H1 (cell line): Measurements from ENCODE around the gene NOVA1. TPM values are rescaled to one million over a fixed set of nuclear protein-coding genes. Genes with fewer than 3 reads are reported as not detected.

Experiments
- CTCF ChIA-PET: fragments of 300-600 bp; sonication (Branson Sonifier 250); formaldehyde crosslinking; loops from one replicate; lab custom pipeline; 2021; ENCODE audit not compliant: partially characterized antibody; lab: Charles Lee
- POLR2A ChIA-PET: fragments of 300-600 bp; sonication (Branson Sonifier 250); formaldehyde crosslinking; loops from one replicate; lab custom pipeline; 2021; ENCODE audit warnings: inconsistent platforms; ENCODE audit not compliant: partially characterized antibody; lab: Charles Lee
- DNase-seq, 2 experiments: peaks; one replicate each; pipeline versions ENCODE4 v3.0.0 to v3.0.0-alpha.2; 2010 to 2022; ENCODE audit warnings: low spot score in 2 of 2, low read depth in 1 of 2, mixed read lengths in 1 of 2
- FAIRE-seq: peaks from 2 replicates; lab custom pipeline; 2011; peaks lifted over from hg19 to GRCh38; lab: Jason Lieb, UNC
- H2AFZ ChIP-seq: 2 replicates; pipeline ENCODE4 v1.8.1; 2012; ENCODE audit warnings: low read length, inconsistent platforms
- H2AK5ac ChIP-seq: 2 replicates; pipeline ENCODE4 v1.6.1; 2013; ENCODE audit warnings: low read depth, low read length
- H2BK120ac ChIP-seq: replicated peaks from 2 replicates; pipeline ENCODE3; 2013; ENCODE audit warnings: low read depth, low read length, inconsistent platforms
- H2BK12ac ChIP-seq: 2 replicates; pipeline ENCODE4 v1.6.1; 2013; ENCODE audit warnings: low read depth, low read length
- H2BK15ac ChIP-seq: 2 replicates; pipeline ENCODE4 v1.6.1; 2013; ENCODE audit warnings: low read length
- H2BK20ac ChIP-seq: 2 replicates; pipeline ENCODE4 v1.6.1; 2013; ENCODE audit warnings: low read length
- H2BK5ac ChIP-seq: 2 replicates; pipeline ENCODE4 v1.6.1; 2013; ENCODE audit warnings: low read depth, low read length
- H3K14ac ChIP-seq: 2 replicates; pipeline ENCODE4 v1.6.1; 2013; ENCODE audit warnings: inconsistent platforms; ENCODE audit not compliant: insufficient read length
- H3K18ac ChIP-seq: 2 replicates; pipeline ENCODE4 v1.6.1; 2013; ENCODE audit warnings: low read length; ENCODE audit errors: extremely low read depth
- H3K23ac ChIP-seq: 2 replicates; pipeline ENCODE4 v1.6.1; 2013; ENCODE audit warnings: inconsistent platforms; ENCODE audit not compliant: insufficient read length
- H3K23me2 ChIP-seq: 2 replicates; pipeline ENCODE4 v1.6.1; 2013; ENCODE audit warnings: low read depth, low read length
- H3K27ac ChIP-seq: 2 replicates; pipeline ENCODE4 v1.6.1; 2011; ENCODE audit warnings: low read depth, low read length, inconsistent platforms
- H3K27me3 ChIP-seq, 4 experiments: replicated peaks in 1 of 4; 1 replicate in 1 of 4; 2 replicates in 3 of 4; pipeline versions ENCODE4 v1.6.1 to v1.8.1; 2011 to 2013; ENCODE audit warnings: low read length in 3 of 4, mild to moderate bottlenecking in 3 of 4, inconsistent platforms in 2 of 4, mixed read lengths in 2 of 4, moderate library complexity in 1 of 4; ENCODE audit not compliant: control insufficient read depth in 3 of 4, insufficient read depth in 3 of 4; ENCODE audit errors: extremely low read depth in 1 of 4
- H3K36me3 ChIP-seq, 4 experiments: 2 replicates each; pipeline versions ENCODE4 v1.6.1 to v1.8.1; 2011 to 2013; ENCODE audit warnings: mild to moderate bottlenecking in 4 of 4, low read length in 3 of 4, moderate library complexity in 2 of 4, control low read depth in 1 of 4, inconsistent platforms in 1 of 4; ENCODE audit not compliant: insufficient read depth in 4 of 4, control insufficient read depth in 2 of 4
- H3K4ac ChIP-seq: replicated peaks from 2 replicates; pipeline ENCODE3; 2013; ENCODE audit warnings: low read length, low read depth, mixed read lengths, inconsistent platforms; ENCODE audit not compliant: insufficient read length
- H3K4me1 ChIP-seq, 4 experiments: replicated peaks in 1 of 4; 1 replicate in 1 of 4; 2 replicates in 3 of 4; pipeline versions ENCODE4 v1.6.1 to v1.8.1; 2011 to 2013; ENCODE audit warnings: low read length in 3 of 4, inconsistent platforms in 2 of 4, mixed read lengths in 1 of 4; ENCODE audit not compliant: insufficient read depth in 4 of 4, control insufficient read depth in 3 of 4
- H3K4me2 ChIP-seq, 2 experiments: 2 replicates each; pipeline versions ENCODE4 v1.6.1 to v1.8.1; 2011 to 2013; ENCODE audit warnings: low read depth in 2 of 2, low read length in 2 of 2, control low read depth in 1 of 2, inconsistent platforms in 1 of 2, mild to moderate bottlenecking in 1 of 2; ENCODE audit not compliant: insufficient read depth in 1 of 2
- H3K4me3 ChIP-seq, 4 experiments: fragments of 200-600, 300-600 bp in 1 of 4; sonication (generic), shearing (Covaris generic), sonication (Bioruptor Twin) in 1 of 4; 2 replicates each; pipeline versions ENCODE4 v1.5.1 to v1.8.1; 2011 to 2016; ENCODE audit warnings: low read length in 4 of 4, low read depth in 3 of 4, control low read depth in 2 of 4, inconsistent platforms in 2 of 4, mild to moderate bottlenecking in 2 of 4, mixed read lengths in 1 of 4, moderate library complexity in 1 of 4; ENCODE audit not compliant: insufficient read depth in 2 of 4; ENCODE audit errors: extremely low read depth in 1 of 4
- H3K56ac ChIP-seq: replicated peaks from 2 replicates; pipeline ENCODE3; 2013; ENCODE audit warnings: low read depth, mild to moderate bottlenecking, mixed read lengths, low read length, inconsistent platforms; ENCODE audit not compliant: insufficient read length
- H3K79me1 ChIP-seq: 2 replicates; pipeline ENCODE4 v1.6.1; 2013; ENCODE audit warnings: low read depth, low read length, control low read depth
- H3K79me2 ChIP-seq, 2 experiments: 2 replicates each; pipeline versions ENCODE4 v1.6.1 to v1.8.1; 2012 to 2013; ENCODE audit warnings: low read length in 2 of 2, mild to moderate bottlenecking in 2 of 2, inconsistent platforms in 1 of 2; ENCODE audit not compliant: insufficient read depth in 2 of 2, control insufficient read depth in 1 of 2
- H3K9ac ChIP-seq, 4 experiments: replicated peaks in 1 of 4; 1 replicate in 1 of 4; 2 replicates in 3 of 4; pipeline versions ENCODE4 v1.6.1 to v1.8.1; 2011 to 2013; ENCODE audit warnings: low read depth in 3 of 4, low read length in 3 of 4, control low read depth in 2 of 4, mild to moderate bottlenecking in 2 of 4, moderate library complexity in 2 of 4, inconsistent platforms in 1 of 4; ENCODE audit errors: extremely low read depth in 1 of 4
- H3K9me3 ChIP-seq, 2 experiments: 2 replicates each; pipeline versions ENCODE4 v1.6.1 to v1.8.1; 2012 to 2013; ENCODE audit warnings: mild to moderate bottlenecking in 2 of 2, moderate library complexity in 2 of 2, control low read depth in 1 of 2, inconsistent platforms in 1 of 2, low read depth in 1 of 2, low read length in 1 of 2, mixed read lengths in 1 of 2; ENCODE audit not compliant: insufficient read depth in 2 of 2
- H4K20me1 ChIP-seq, 2 experiments: replicated peaks in 1 of 2; 2 replicates each; pipeline versions ENCODE3 to v1.8.1; 2011 to 2013; ENCODE audit warnings: inconsistent platforms in 2 of 2, low read length in 2 of 2, mild to moderate bottlenecking in 1 of 2; ENCODE audit not compliant: insufficient read depth in 2 of 2, control insufficient read depth in 1 of 2
- H4K5ac ChIP-seq: 2 replicates; pipeline ENCODE4 v1.6.1; 2013; ENCODE audit warnings: low read length, low read depth, mixed read lengths, inconsistent platforms; ENCODE audit not compliant: insufficient read length
- H4K8ac ChIP-seq: 2 replicates; pipeline ENCODE4 v1.8.0; 2013; ENCODE audit warnings: mild to moderate bottlenecking, moderate library complexity, low read length, inconsistent platforms; ENCODE audit not compliant: insufficient read depth; ENCODE audit errors: extremely low read depth
- H4K91ac ChIP-seq: replicated peaks from 2 replicates; pipeline ENCODE3; 2013; ENCODE audit warnings: low read length, mixed read lengths, inconsistent platforms; ENCODE audit not compliant: insufficient read length
- ATF3 ChIP-seq: IDR thresholded peaks from 2 replicates; pipeline ENCODE4 v1.6.1; 2011; ENCODE audit warnings: low read depth, mild to moderate bottlenecking, low read length; ENCODE audit not compliant: insufficient read depth
- BCL11A ChIP-seq, 2 experiments: IDR thresholded peaks; one replicate each; pipeline ENCODE4 v1.6.1; 2011; ENCODE audit warnings: low read depth in 2 of 2, low read length in 2 of 2, mild to moderate bottlenecking in 2 of 2
- CEBPB ChIP-seq: IDR thresholded peaks from 2 replicates; pipeline ENCODE4 v1.6.1; 2012; ENCODE audit warnings: low read depth, low read length
- CHD1 ChIP-seq: IDR thresholded peaks from 2 replicates; pipeline ENCODE4 v1.6.1; 2012; ENCODE audit warnings: low read depth, low read length, improper control_type of control experiment
- CTBP2 ChIP-seq: IDR thresholded peaks from 2 replicates; pipeline ENCODE4 v1.7.0; 2011; ENCODE audit warnings: borderline replicate concordance, mild to moderate bottlenecking, moderate library complexity, mixed read lengths, low read length; ENCODE audit not compliant: insufficient read depth, insufficient read length
- EZH2 ChIP-seq: fragments of 200-600 bp; sonication (generic); IDR thresholded peaks from 2 replicates; pipeline ENCODE4 v1.7.1; 2012; ENCODE audit warnings: low read depth, mild to moderate bottlenecking, moderate library complexity, low read length, inconsistent platforms; ENCODE audit not compliant: severe bottlenecking
- JUND ChIP-seq: IDR thresholded peaks from 2 replicates; pipeline ENCODE4 v1.6.1; 2011; ENCODE audit warnings: mild to moderate bottlenecking, improper control_type of control experiment, low read length
- RAD21 ChIP-seq, 2 experiments: IDR thresholded peaks in 1 of 2; conservative IDR thresholded peaks in 1 of 2; 2 replicates each; pipeline ENCODE4 v1.6.1; 2011; ENCODE audit warnings: low read depth in 2 of 2, low read length in 2 of 2, improper control_type of control experiment in 1 of 2, inconsistent platforms in 1 of 2, mild to moderate bottlenecking in 1 of 2, moderate library complexity in 1 of 2
- RBBP5 ChIP-seq: IDR thresholded peaks from 2 replicates; pipeline ENCODE4 v1.7.1; 2012; ENCODE audit warnings: low read depth, mild to moderate bottlenecking, inconsistent platforms, low read length, moderate library complexity, borderline replicate concordance
- SRF ChIP-seq: IDR thresholded peaks from 2 replicates; pipeline ENCODE4 v1.6.1; 2011; ENCODE audit warnings: mild to moderate bottlenecking, low read depth, low read length, moderate library complexity
- TAF1 ChIP-seq: IDR thresholded peaks from 2 replicates; pipeline ENCODE4 v1.6.1; 2011; ENCODE audit warnings: mild to moderate bottlenecking, low read depth, low read length
- YY1 ChIP-seq: IDR thresholded peaks from 2 replicates; pipeline ENCODE4 v1.6.1; 2011; ENCODE audit warnings: low read depth, mild to moderate bottlenecking, low read length
- polyA plus RNA-seq, 7 experiments: library from polyadenylated mRNA; depleted of rRNA in 3 of 7; stranded (reverse) in 5 of 7; unstranded in 2 of 7; fragments of >200 nt in 5 of 7; fragments of 200-250 nt in 2 of 7; gene quantifications; 1 replicate in 5 of 7; 2 replicates in 1 of 7; 4 replicates in 1 of 7; pipeline versions ENCODE4 v1.2.1 to v1.2.3, GENCODE V29; 2011 to 2013; ENCODE audit warnings: missing spikeins in 2 of 7, mixed read lengths in 2 of 7
- total RNA-seq: library from RNA; stranded (reverse); fragmentation: NEBNext Ultra II Directional; extraction: Animal tissue kit (Norgen Biotek cat#: 25700); gene quantifications from 2 replicates; pipeline ENCODE4 v1.2.1, GENCODE V29; 2021
- TF ChIP-seq, protein P1 (sequence below): IDR thresholded peaks from 2 replicates; pipeline ENCODE4 v1.6.1; 2012; ENCODE audit warnings: inconsistent platforms

NOVA1 gene
- total and polyA plus RNA-seq, 2 of the 8 experiments (the other 6 are each of a cell fraction or from before 2014, with no cell fraction given) = 6.8 to 12.7 TPM

GRCh38 chr14:26443654-26444053 is 154.2 kb downstream of the NOVA1 start (continued):
- TF ChIP-seq RBBP5 = no peak

GRCh38 chr14:26429205-26429604 is 168.6 kb downstream of the NOVA1 start:
- H4K20me1 ChIP-seq = no peaks in the 10 kb centered on the region
- DNase-seq (no peak), FAIRE-seq (no peak)
- H3K27me3 ChIP-seq = no peaks in the 10 kb centered on the region
- no peak overlapping the region for H3K4me2 ChIP-seq
- H2BK5ac ChIP-seq = no peak overlapping the region
- no peak overlapping the region for H4K91ac ChIP-seq
- H2BK12ac ChIP-seq = no peak overlapping the region
- H4K5ac ChIP-seq = no peak overlapping the region
- H3K23me2 ChIP-seq = no peaks in the 10 kb centered on the region
- H3K4me3 ChIP-seq = no peak overlapping the region
- no peak overlapping the region; the same call in 1 of the 2 replicates for H2AFZ ChIP-seq
- no peak overlapping the region for H2AK5ac ChIP-seq
- no peak overlapping the region for H2BK120ac ChIP-seq
- no peak overlapping the region for H3K18ac ChIP-seq
- H2BK20ac ChIP-seq = no peak overlapping the region
- no peak overlapping the region for H3K27ac ChIP-seq
- no peak overlapping the region for H3K9ac ChIP-seq
- H3K23ac ChIP-seq = no peak overlapping the region
- no peak overlapping the region for H3K4ac ChIP-seq
- H3K79me2 ChIP-seq = no peaks in the 10 kb centered on the region
- H3K79me1 ChIP-seq = no peaks in the 10 kb centered on the region
- no peak overlapping the region for H3K56ac ChIP-seq
- no peak for TF ChIP-seq YY1
- no peak for TF ChIP-seq RAD21 (IDR thresholded peaks at IDR 0.05 in 1 of 2, conservative IDR thresholded peaks at IDR 0.05 in 1 of 2; ENCODE audit: low read depth in 2 of 2, low read length in 2 of 2)
- no peak for TF ChIP-seq ATF3
- TF ChIP-seq TAF1 = no peak
- TF ChIP-seq CTBP2 = no peak
- TF ChIP-seq CHD1 = no peak
- TF ChIP-seq SRF = no peak
- TF ChIP-seq, protein P1, sequence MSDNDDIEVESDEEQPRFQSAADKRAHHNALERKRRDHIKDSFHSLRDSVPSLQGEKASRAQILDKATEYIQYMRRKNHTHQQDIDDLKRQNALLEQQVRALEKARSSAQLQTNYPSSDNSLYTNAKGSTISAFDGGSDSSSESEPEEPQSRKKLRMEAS = no peak
- TF ChIP-seq CEBPB = no peak
- no peak for TF ChIP-seq EZH2
- TF ChIP-seq BCL11A (IDR thresholded peaks at IDR 0.05; ENCODE audit: low read depth in 2 of 2, low read length in 2 of 2) = no peak
- TF ChIP-seq JUND = no peak
- POLR2A ChIA-PET = no interaction called here
- CTCF ChIA-PET = no interaction called here
- H3K14ac ChIP-seq = no peak overlapping the region
- H3K9me3 ChIP-seq = no peaks in the 10 kb centered on the region
- no peaks in the 10 kb centered on the region for H3K36me3 ChIP-seq
- H4K8ac ChIP-seq = no peak overlapping the region
- H2BK15ac ChIP-seq = no peak overlapping the region
- H3K4me1 ChIP-seq = no peaks in the 10 kb centered on the region
